Caco-2 (cell line): ENCODE measurements around the gene TSHZ2. TPM values are rescaled to one million over a fixed set of nuclear protein-coding genes. Genes with fewer than 3 reads are reported as not detected.

Source experiments
- BruUV-seq: library from RNA; stranded (reverse); fragments of 400-500 nt; replicated peaks from 2 replicates; lab custom pipeline; 2021; lab: Mats Ljungman, UMichigan
- CTCF ChIA-PET: fragments of 300-600 bp; sonication (Branson Sonifier 250); formaldehyde crosslinking; loops from one replicate; lab custom pipeline; 2022; ENCODE audit warnings: antibody characterized with exemption; lab: Charles Lee
- POLR2A ChIA-PET: fragments of 300-600 bp; sonication (Branson Sonifier 250); formaldehyde crosslinking; loops from one replicate; lab custom pipeline; 2022; ENCODE audit warnings: antibody characterized with exemption; lab: Charles Lee
- DNase-seq, 2 experiments: peaks; one replicate each; pipeline versions ENCODE4 v3.0.0 to v3.0.0-alpha.2; 2020 to 2022
- H3K27me3 ChIP-seq: replicated peaks from 2 replicates; pipeline ENCODE4 v1.6.0; 2011; ENCODE audit warnings: low read length; ENCODE audit not compliant: control insufficient read depth, insufficient read depth
- H3K36me3 ChIP-seq: 2 replicates; pipeline ENCODE4 v1.5.1; 2011; ENCODE audit warnings: low read length; ENCODE audit not compliant: control insufficient read depth, insufficient read depth
- H3K4me1 ChIP-seq: fragments of 250-450 bp; sonication (Bioruptor Pico); 2 replicates; pipeline ENCODE4 v1.5.1; 2020; ENCODE audit warnings: mild to moderate bottlenecking
- H3K4me3 ChIP-seq: 2 replicates; pipeline ENCODE4 v1.5.1; 2011; ENCODE audit warnings: low read depth, mild to moderate bottlenecking, control low read depth, low read length
- H3K9me3 ChIP-seq: fragments of 250-450 bp; sonication (Bioruptor Pico); 2 replicates; pipeline ENCODE4 v1.5.1; 2020; ENCODE audit warnings: mild to moderate bottlenecking, moderate library complexity
- H3K27ac Mint-ChIP-seq: one replicate; pipeline ENCODE4 v1.8.0; 2022; ENCODE audit warnings: mixed read lengths; ENCODE audit not compliant: unreplicated experiment
- H3K27me3 Mint-ChIP-seq: one replicate; pipeline ENCODE4 v1.8.0; 2022; ENCODE audit warnings: mixed read lengths; ENCODE audit not compliant: insufficient read depth, unreplicated experiment
- H3K36me3 Mint-ChIP-seq: one replicate; pipeline ENCODE4 v1.8.0; 2022; ENCODE audit warnings: mild to moderate bottlenecking, mixed read lengths; ENCODE audit not compliant: insufficient read depth, unreplicated experiment
- H3K4me1 Mint-ChIP-seq: one replicate; pipeline ENCODE4 v1.8.0; 2022; ENCODE audit warnings: low read depth, mixed read lengths; ENCODE audit not compliant: unreplicated experiment
- H3K4me3 Mint-ChIP-seq: one replicate; pipeline ENCODE4 v1.8.0; 2022; ENCODE audit warnings: mild to moderate bottlenecking, moderate library complexity, mixed read lengths; ENCODE audit not compliant: unreplicated experiment
- H3K9me3 Mint-ChIP-seq: one replicate; pipeline ENCODE4 v1.8.0; 2022; ENCODE audit warnings: mixed read lengths; ENCODE audit not compliant: unreplicated experiment
- intact Hi-C: fragments of 100-400 bp; cut with micrococcal nuclease; formaldehyde crosslinking; loops from one replicate; pipeline ENCODE4 v1.10.0; 2022; ENCODE audit not compliant: unreplicated experiment
- total RNA-seq: library from RNA; stranded (reverse); gene quantifications from 2 replicates; pipeline ENCODE4 v1.2.3, GENCODE V29; 2022
- TF ChIP-seq, protein P1 (sequence below), 2 experiments: fragments of 200-600 bp in 1 of 2; IDR thresholded peaks; 1 replicate in 1 of 2; 2 replicates in 1 of 2; pipeline versions ENCODE4 v1.5.1 to v1.8.0; 2011 to 2022; ENCODE audit warnings: antibody characterized with exemption in 1 of 2, control low read depth in 1 of 2, inconsistent platforms in 1 of 2, low read depth in 1 of 2, low read length in 1 of 2, mild to moderate bottlenecking in 1 of 2, moderate library complexity in 1 of 2; ENCODE audit not compliant: insufficient read depth in 1 of 2, severe bottlenecking in 1 of 2, unreplicated experiment in 1 of 2

The TSHZ2 gene
- total RNA-seq, 1 experiment from 2014 or later, result 0.07 TPM

DNA sequence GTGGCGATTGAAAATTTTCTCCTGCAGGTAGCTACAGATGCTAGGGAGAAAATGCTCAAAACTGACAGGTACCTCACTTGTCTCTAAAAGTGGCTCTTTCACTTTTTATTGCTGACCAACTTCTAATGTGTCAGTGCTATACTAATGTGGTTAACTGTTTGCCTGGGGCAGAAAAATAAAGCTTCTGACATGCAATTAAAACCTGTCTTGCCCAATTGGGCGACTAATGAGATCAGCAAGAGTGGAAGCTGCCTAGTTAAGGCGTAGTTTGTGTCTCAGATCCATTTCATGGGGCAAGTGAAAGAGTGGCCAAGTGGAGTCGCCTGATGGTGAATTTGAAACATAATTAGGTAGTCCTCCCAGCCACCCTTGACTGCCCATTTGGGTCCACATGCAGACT is 193.3 kb downstream of the TSHZ2 start:
- DNase-seq, result no peak
- Mint-ChIP-seq H3K9me3 (no peaks in the 10 kb centered on the region), H3K4me1 (no peaks in the 10 kb centered on the region), H3K4me3 (no peak overlapping the region), H3K27ac (no peak overlapping the region), H3K27me3 (peaks cover 1% of the 10 kb centered on the region), H3K36me3 (no peaks in the 10 kb centered on the region)
- POLR2A ChIA-PET, result no interaction called here
- BruUV-seq, result no TSS peak
- H3K27me3 ChIP-seq, result no peaks in the 10 kb centered on the region
- TF ChIP-seq, protein P1, sequence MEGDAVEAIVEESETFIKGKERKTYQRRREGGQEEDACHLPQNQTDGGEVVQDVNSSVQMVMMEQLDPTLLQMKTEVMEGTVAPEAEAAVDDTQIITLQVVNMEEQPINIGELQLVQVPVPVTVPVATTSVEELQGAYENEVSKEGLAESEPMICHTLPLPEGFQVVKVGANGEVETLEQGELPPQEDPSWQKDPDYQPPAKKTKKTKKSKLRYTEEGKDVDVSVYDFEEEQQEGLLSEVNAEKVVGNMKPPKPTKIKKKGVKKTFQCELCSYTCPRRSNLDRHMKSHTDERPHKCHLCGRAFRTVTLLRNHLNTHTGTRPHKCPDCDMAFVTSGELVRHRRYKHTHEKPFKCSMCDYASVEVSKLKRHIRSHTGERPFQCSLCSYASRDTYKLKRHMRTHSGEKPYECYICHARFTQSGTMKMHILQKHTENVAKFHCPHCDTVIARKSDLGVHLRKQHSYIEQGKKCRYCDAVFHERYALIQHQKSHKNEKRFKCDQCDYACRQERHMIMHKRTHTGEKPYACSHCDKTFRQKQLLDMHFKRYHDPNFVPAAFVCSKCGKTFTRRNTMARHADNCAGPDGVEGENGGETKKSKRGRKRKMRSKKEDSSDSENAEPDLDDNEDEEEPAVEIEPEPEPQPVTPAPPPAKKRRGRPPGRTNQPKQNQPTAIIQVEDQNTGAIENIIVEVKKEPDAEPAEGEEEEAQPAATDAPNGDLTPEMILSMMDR (IDR thresholded peaks at IDR 0.05; ENCODE audit: insufficient read depth in 1 of 2, low read depth in 1 of 2, low read length in 1 of 2, severe bottlenecking in 1 of 2, unreplicated experiment in 1 of 2), result no peak
- H3K9me3 ChIP-seq, result no peaks in the 10 kb centered on the region
- intact Hi-C loops, result no loop called here
- no peak overlapping the region for H3K4me3 ChIP-seq
- no peaks in the 10 kb centered on the region for H3K4me1 ChIP-seq
- CTCF ChIA-PET, result no interaction called here
- no peaks in the 10 kb centered on the region for H3K36me3 ChIP-seq

DNA sequence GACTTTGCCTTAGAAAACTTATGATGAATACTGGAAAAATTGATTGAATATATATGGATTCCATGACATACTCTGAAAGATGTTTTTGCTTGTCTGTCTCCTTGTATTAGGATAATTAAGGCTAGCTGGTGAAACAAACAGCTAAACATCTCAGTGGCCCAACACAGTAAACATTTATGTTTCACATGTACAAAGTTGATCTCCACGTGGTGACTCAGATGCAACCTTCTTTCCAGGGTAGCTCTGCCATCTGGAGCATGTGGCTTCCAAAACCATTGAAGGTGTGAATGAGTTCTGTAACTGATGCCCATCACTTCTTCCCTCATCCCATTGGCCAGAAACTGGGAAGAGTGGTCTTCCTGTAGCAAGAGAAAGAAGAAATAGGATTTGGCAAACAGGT is 196.3 kb downstream of the TSHZ2 start:
- H3K4me1 ChIP-seq, result no peaks in the 10 kb centered on the region
- intact Hi-C loops, result no loop called here
- CTCF ChIA-PET, result no interaction called here
- no peaks in the 10 kb centered on the region for H3K9me3 ChIP-seq
- TF ChIP-seq, protein P1 (IDR thresholded peaks at IDR 0.05; ENCODE audit: insufficient read depth in 1 of 2, low read depth in 1 of 2, low read length in 1 of 2, severe bottlenecking in 1 of 2, unreplicated experiment in 1 of 2), result no peak
- Mint-ChIP-seq H3K27ac (no peak overlapping the region), H3K9me3 (no peaks in the 10 kb centered on the region), H3K4me1 (no peaks in the 10 kb centered on the region), H3K4me3 (no peak overlapping the region), H3K36me3 (no peaks in the 10 kb centered on the region), H3K27me3 (peaks cover 4% of the 10 kb centered on the region)
- DNase-seq, result no peak
- BruUV-seq, result no TSS peak
- H3K36me3 ChIP-seq, result no peaks in the 10 kb centered on the region
- no peaks in the 10 kb centered on the region for H3K27me3 ChIP-seq
- H3K4me3 ChIP-seq, result no peak overlapping the region
- POLR2A ChIA-PET, result no interaction called here

DNA sequence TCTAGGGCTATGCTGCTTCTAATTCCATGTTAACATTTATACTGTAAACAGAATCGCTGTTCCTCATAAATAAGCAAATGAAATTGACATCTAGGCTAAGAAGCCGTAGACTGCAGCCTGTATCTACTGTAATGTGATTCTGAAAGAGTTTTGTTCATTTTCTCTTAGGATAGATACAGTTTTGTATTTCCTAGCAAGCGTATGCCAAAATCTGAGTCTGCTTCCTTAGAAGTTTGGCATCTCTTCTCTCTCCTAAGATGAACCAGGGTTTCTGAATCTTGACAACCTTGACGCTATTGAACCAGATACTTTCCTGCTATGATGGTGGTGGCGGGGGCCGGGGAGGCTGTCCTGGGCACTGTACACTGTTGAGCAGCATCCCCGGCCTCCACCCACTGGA is 198.0 kb downstream of the TSHZ2 start:
- intact Hi-C loops, result no loop called here
- H3K4me1 ChIP-seq, result no peaks in the 10 kb centered on the region
- DNase-seq, result no peak
- POLR2A ChIA-PET, result no interaction called here
- Mint-ChIP-seq H3K27ac (no peak overlapping the region), H3K27me3 (peaks cover 8% of the 10 kb centered on the region), H3K4me3 (no peak overlapping the region), H3K36me3 (no peaks in the 10 kb centered on the region), H3K4me1 (no peaks in the 10 kb centered on the region), H3K9me3 (no peaks in the 10 kb centered on the region)
- CTCF ChIA-PET, result no interaction called here
- TF ChIP-seq, protein P1 (IDR thresholded peaks at IDR 0.05; ENCODE audit: insufficient read depth in 1 of 2, low read depth in 1 of 2, low read length in 1 of 2, severe bottlenecking in 1 of 2, unreplicated experiment in 1 of 2), result no peak
- no peaks in the 10 kb centered on the region for H3K27me3 ChIP-seq
- no peak overlapping the region for H3K4me3 ChIP-seq
- no TSS peak for BruUV-seq
- no peaks in the 10 kb centered on the region for H3K9me3 ChIP-seq
- no peaks in the 10 kb centered on the region for H3K36me3 ChIP-seq
